Fibroblast of lung (primary cell): Measurements from ENCODE around the gene HPF1. TPM values are rescaled to one million over a fixed set of nuclear protein-coding genes. Genes with fewer than 3 reads are reported as not detected.
A peak's percentile ranks its signal among the peaks of the same experiment; 100 is the strongest.

Source experiments
- DNase-seq, 2 donors: peaks; one replicate each; pipeline versions ENCODE4 v3.0.0 to v3.0.0-alpha.2; 2010; ENCODE audit warnings: low read depth in 2 of 2
- H2AFZ ChIP-seq: 2 replicates; pipeline ENCODE4 v1.5.1; 2012; ENCODE audit warnings: low read length, control low read depth, inconsistent platforms
- H3K27ac ChIP-seq: 2 replicates; pipeline ENCODE4 v1.5.1; 2011; ENCODE audit warnings: low read length, control low read depth; ENCODE audit not compliant: insufficient read depth
- H3K27me3 ChIP-seq: 2 replicates; pipeline ENCODE4 v1.5.1; 2011; ENCODE audit warnings: mild to moderate bottlenecking, low read length; ENCODE audit not compliant: control insufficient read depth, insufficient read depth
- H3K36me3 ChIP-seq: 2 replicates; pipeline ENCODE4 v1.5.1; 2011; ENCODE audit warnings: low read length; ENCODE audit not compliant: control insufficient read depth, insufficient read depth
- H3K4me1 ChIP-seq: 2 replicates; pipeline ENCODE4 v1.5.1; 2011; ENCODE audit warnings: low read length; ENCODE audit not compliant: control insufficient read depth, insufficient read depth; ENCODE audit errors: extremely low read depth
- H3K4me2 ChIP-seq: 2 replicates; pipeline ENCODE4 v1.5.1; 2011; ENCODE audit warnings: low read length, control low read depth; ENCODE audit not compliant: insufficient read depth; ENCODE audit errors: extremely low read depth
- H3K4me3 ChIP-seq, 4 experiments: fragments of 200-600 bp in 1 of 4; sonication (generic) in 1 of 4; replicated peaks in 1 of 4; 2 replicates each; pipeline ENCODE4 v1.5.1; 2011 to 2016; ENCODE audit warnings: low read length in 4 of 4, low read depth in 3 of 4, mild to moderate bottlenecking in 3 of 4, control low read depth in 2 of 4, inconsistent platforms in 1 of 4, mixed read lengths in 1 of 4; ENCODE audit not compliant: insufficient read depth in 1 of 4; ENCODE audit errors: control extremely low read depth in 1 of 4
- H3K79me2 ChIP-seq: 2 replicates; pipeline ENCODE4 v1.5.1; 2012; ENCODE audit warnings: mild to moderate bottlenecking, low read length, inconsistent platforms; ENCODE audit not compliant: control insufficient read depth, insufficient read depth
- H3K9ac ChIP-seq: 2 replicates; pipeline ENCODE4 v1.5.1; 2011; ENCODE audit warnings: mild to moderate bottlenecking, low read length, control low read depth; ENCODE audit not compliant: insufficient read depth
- H3K9me3 ChIP-seq: 2 replicates; pipeline ENCODE4 v1.5.1; 2012; ENCODE audit warnings: low read depth, low read length; ENCODE audit not compliant: control insufficient read depth, insufficient read depth
- H4K20me1 ChIP-seq: 2 replicates; pipeline ENCODE4 v1.5.1; 2011; ENCODE audit warnings: low read length; ENCODE audit not compliant: control insufficient read depth, insufficient read depth; ENCODE audit errors: extremely low read depth
- EZH2 ChIP-seq: IDR thresholded peaks from 2 replicates; pipeline ENCODE4 v1.5.1; 2012; ENCODE audit warnings: low read length, control low read depth, mild to moderate bottlenecking; ENCODE audit errors: missing control alignments
- polyA plus RNA-seq, 2 donors: library from polyadenylated mRNA; depleted of rRNA in 1 of 2; stranded (reverse) in 1 of 2; unstranded in 1 of 2; fragments of >200 nt; gene quantifications; 2 replicates each; pipeline ENCODE4 v1.2.1, GENCODE V29; 2011 to 2012; ENCODE audit warnings: missing spikeins in 1 of 2
- total RNA-seq: library from RNA; depleted of rRNA; stranded (reverse); fragments of >200 nt; gene quantifications from 2 replicates; pipeline ENCODE4 v1.2.1, GENCODE V29; 2014
- TF ChIP-seq, protein P1 (sequence below), 2 donors: IDR thresholded peaks in 1 of 2; conservative IDR thresholded peaks in 1 of 2; 1 replicate in 1 of 2; 2 replicates in 1 of 2; pipeline ENCODE4 v1.5.1; 2011 to 2012; ENCODE audit warnings: low read length in 2 of 2, control low read depth in 1 of 2, inconsistent platforms in 1 of 2, low read depth in 1 of 2, mild to moderate bottlenecking in 1 of 2

The HPF1 gene
- total and polyA plus RNA-seq, 2 donors (not counting 1 experiment from before 2014, with no cell fraction given) = 14.0 to 35.3 TPM

DNA sequence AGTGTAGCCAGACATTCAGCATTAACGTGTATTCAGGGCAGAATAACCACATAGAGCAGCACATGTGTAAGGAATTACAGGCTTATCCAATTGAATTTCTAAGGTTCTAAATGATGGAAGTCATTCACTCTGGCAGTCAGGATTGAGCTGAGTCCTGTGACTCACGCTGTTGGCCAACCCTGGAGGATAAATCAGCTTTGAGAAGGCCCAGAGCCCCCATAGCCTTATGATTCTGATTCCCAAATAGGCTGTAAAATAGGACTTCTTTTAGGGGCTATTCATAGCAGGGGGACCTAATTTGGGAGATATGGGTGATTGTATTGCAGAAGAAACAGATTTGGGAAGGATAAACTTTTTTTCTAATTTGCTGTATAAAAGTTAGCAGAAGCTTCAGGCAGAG, 8.1 kb upstream of the HPF1 start:
- Histone ChIP-seq H3K4me3 (no peak overlapping the region), H3K9me3 (no peaks in the 10 kb centered on the region), H3K4me2 (no peak overlapping the region), H3K4me1 (no peaks in the 10 kb centered on the region), H3K27me3 (no peaks in the 10 kb centered on the region), H3K9ac (no peak overlapping the region), H4K20me1 (no peaks in the 10 kb centered on the region), H2AFZ (no peak overlapping the region), H3K79me2 (no peaks in the 10 kb centered on the region), H3K27ac (no peak overlapping the region), H3K36me3 (no peaks in the 10 kb centered on the region)
- TF ChIP-seq, protein P1, sequence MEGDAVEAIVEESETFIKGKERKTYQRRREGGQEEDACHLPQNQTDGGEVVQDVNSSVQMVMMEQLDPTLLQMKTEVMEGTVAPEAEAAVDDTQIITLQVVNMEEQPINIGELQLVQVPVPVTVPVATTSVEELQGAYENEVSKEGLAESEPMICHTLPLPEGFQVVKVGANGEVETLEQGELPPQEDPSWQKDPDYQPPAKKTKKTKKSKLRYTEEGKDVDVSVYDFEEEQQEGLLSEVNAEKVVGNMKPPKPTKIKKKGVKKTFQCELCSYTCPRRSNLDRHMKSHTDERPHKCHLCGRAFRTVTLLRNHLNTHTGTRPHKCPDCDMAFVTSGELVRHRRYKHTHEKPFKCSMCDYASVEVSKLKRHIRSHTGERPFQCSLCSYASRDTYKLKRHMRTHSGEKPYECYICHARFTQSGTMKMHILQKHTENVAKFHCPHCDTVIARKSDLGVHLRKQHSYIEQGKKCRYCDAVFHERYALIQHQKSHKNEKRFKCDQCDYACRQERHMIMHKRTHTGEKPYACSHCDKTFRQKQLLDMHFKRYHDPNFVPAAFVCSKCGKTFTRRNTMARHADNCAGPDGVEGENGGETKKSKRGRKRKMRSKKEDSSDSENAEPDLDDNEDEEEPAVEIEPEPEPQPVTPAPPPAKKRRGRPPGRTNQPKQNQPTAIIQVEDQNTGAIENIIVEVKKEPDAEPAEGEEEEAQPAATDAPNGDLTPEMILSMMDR (conservative IDR thresholded peaks at IDR 0.05 in 1 of 2, IDR thresholded peaks at IDR 0.05 in 1 of 2; ENCODE audit: low read depth in 1 of 2, low read length in 2 of 2) = no peak
- TF ChIP-seq EZH2 = no peak
- no peak for DNase-seq

DNA sequence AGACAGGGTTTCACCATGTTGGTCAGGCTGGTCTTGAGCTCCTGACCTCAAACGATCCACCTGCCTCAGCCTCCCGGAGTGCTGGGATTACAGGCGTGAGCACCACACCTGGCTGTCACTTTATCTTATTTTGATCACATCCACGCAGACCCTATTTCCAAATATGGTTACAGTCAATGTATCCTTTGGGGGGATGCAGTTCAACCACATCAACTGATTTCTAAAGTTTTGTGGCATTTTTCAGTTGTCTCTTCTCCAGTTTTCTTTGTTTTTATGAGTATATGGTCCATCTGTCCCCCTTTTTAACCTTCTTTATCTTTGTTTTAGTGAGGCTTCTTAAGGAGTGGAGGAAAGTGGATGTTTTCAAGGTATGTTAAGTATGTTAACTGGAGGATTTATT, 4.1 kb upstream of the HPF1 start:
- H3K36me3 ChIP-seq = no peaks in the 10 kb centered on the region
- H3K79me2 ChIP-seq = no peaks in the 10 kb centered on the region
- H3K27me3 ChIP-seq = no peaks in the 10 kb centered on the region
- no peak overlapping the region for H3K9ac ChIP-seq
- DNase-seq = no peak
- H3K4me2 ChIP-seq = no peak overlapping the region
- H4K20me1 ChIP-seq = no peaks in the 10 kb centered on the region
- H3K27ac ChIP-seq = no peak overlapping the region
- H2AFZ ChIP-seq = no peak overlapping the region
- H3K4me1 ChIP-seq = no peaks in the 10 kb centered on the region
- no peak overlapping the region for H3K4me3 ChIP-seq
- TF ChIP-seq EZH2 = no peak
- TF ChIP-seq, protein P1 (conservative IDR thresholded peaks at IDR 0.05 in 1 of 2, IDR thresholded peaks at IDR 0.05 in 1 of 2; ENCODE audit: low read depth in 1 of 2, low read length in 2 of 2) = no peak
- H3K9me3 ChIP-seq = no peaks in the 10 kb centered on the region

DNA sequence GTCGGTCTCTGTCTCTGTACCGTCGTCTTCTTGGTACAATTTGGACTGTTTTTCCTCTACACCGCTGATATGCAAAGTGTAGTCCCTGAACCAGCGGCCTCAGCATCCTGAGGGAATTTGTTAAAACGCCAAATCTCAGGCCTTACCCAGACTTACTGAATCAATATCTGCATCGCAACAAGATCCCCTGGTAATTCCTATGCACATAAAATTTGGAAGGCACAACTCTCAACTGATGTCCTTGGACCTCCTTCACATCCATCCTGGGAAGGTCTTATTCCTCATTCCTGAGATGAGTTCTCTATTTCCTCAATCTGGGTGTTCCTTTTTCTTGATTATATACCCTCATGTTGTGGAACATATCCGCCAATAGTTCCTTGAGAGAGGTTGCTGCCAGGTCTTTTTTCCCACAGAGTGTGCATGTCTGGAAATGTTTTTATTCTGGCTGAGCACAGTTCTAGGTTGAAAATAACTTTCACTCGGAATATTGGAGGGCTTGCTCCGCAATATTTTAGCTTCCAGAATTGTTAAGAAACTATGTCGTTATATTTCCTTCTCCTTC, 738 bp upstream of the HPF1 start:
- DNase-seq = no peak
- H3K4me1 ChIP-seq = no peaks in the 10 kb centered on the region
- H3K36me3 ChIP-seq = no peaks in the 10 kb centered on the region
- no peak overlapping the region for H3K9ac ChIP-seq
- TF ChIP-seq, protein P1 (conservative IDR thresholded peaks at IDR 0.05 in 1 of 2, IDR thresholded peaks at IDR 0.05 in 1 of 2; ENCODE audit: low read depth in 1 of 2, low read length in 2 of 2) = no peak
- TF ChIP-seq EZH2 = no peak
- H3K4me3 ChIP-seq = peak overlapping the region in 2 of 4 experiments; percentile 27 to 99
- no peaks in the 10 kb centered on the region for H4K20me1 ChIP-seq
- H3K9me3 ChIP-seq = no peaks in the 10 kb centered on the region
- H3K4me2 ChIP-seq = peak overlapping the region; percentile 74
- H3K79me2 ChIP-seq = peaks cover 14% of the 10 kb centered on the region
- no peaks in the 10 kb centered on the region for H3K27me3 ChIP-seq
- no peak overlapping the region for H3K27ac ChIP-seq
- H2AFZ ChIP-seq = peak overlapping the region; percentile 7
